HG03139 (cell line): Measurements from ENCODE around the gene SLX9.

Experiments used
- ATAC-seq: cut with Tn5 transposase; IDR thresholded peaks from one replicate; pipeline ENCODE4 v1.9.1; 2021; ENCODE audit not compliant: unreplicated experiment

SLX9 gene

GRCh38 chr21:44943686-44944550 is 4.1 kb downstream of the SLX9 start:
- no peak for ATAC-seq

GRCh38 chr21:44944596-44944995 is 4.8 kb downstream of the SLX9 start:
- no peak for ATAC-seq

GRCh38 chr21:44946254-44947041 is 6.6 kb downstream of the SLX9 start:
- no peak for ATAC-seq

- ATAC-seq = no peak
These were observed 7.5 kb downstream of the SLX9 start for GRCh38 chr21:44947111-44947929.

GRCh38 chr21:44947930-44948331 is 8.1 kb downstream of the SLX9 start:
- no peak for ATAC-seq

- no peak for ATAC-seq
These were observed 8.7 kb downstream of the SLX9 start for GRCh38 chr21:44948426-44949120.

- ATAC-seq = no peak
These were observed 9.4 kb downstream of the SLX9 start for GRCh38 chr21:44949161-44949778.

GRCh38 chr21:44949779-44950198 is 10.0 kb downstream of the SLX9 start:
- ATAC-seq = no peak

GRCh38 chr21:44950351-44950750 is 10.5 kb downstream of the SLX9 start:
- ATAC-seq = no peak

GRCh38 chr21:44951186-44951915 is 11.5 kb downstream of the SLX9 start:
- no peak for ATAC-seq

GRCh38 chr21:44952116-44952928 is 12.5 kb downstream of the SLX9 start:
- no peak for ATAC-seq

- ATAC-seq = no peak
These were observed 13.2 kb downstream of the SLX9 start for GRCh38 chr21:44952929-44953627.

- ATAC-seq = no peak
These were observed 13.8 kb downstream of the SLX9 start for GRCh38 chr21:44953628-44954021.

GRCh38 chr21:44954281-44954771 is 14.5 kb downstream of the SLX9 start:
- ATAC-seq = no peak

GRCh38 chr21:44955141-44955797 is 15.4 kb downstream of the SLX9 start:
- ATAC-seq = no peak

GRCh38 chr21:44955798-44956175 is 16.0 kb downstream of the SLX9 start:
- no peak for ATAC-seq

- ATAC-seq = no peak
These were observed 16.7 kb downstream of the SLX9 start for GRCh38 chr21:44956356-44957046.
